HG03342 (cell line): ENCODE results near the gene C1QTNF1.

ENCODE experiments used
- ATAC-seq: cut with Tn5 transposase; IDR thresholded peaks from one replicate; pipeline ENCODE4 v1.9.1; 2021; ENCODE audit warnings: mild to moderate bottlenecking, moderate library complexity; ENCODE audit not compliant: unreplicated experiment

C1QTNF1 gene

GRCh38 chr17:79038545-79039135 is 14.7 kb downstream of the C1QTNF1 start:
- ATAC-seq, result no peak

- ATAC-seq, result no peak
Observed at GRCh38 chr17:79039171-79039570, 15.2 kb downstream of the C1QTNF1 start.

GRCh38 chr17:79039886-79040285 is 15.9 kb downstream of the C1QTNF1 start:
- ATAC-seq, result no peak

DNA sequence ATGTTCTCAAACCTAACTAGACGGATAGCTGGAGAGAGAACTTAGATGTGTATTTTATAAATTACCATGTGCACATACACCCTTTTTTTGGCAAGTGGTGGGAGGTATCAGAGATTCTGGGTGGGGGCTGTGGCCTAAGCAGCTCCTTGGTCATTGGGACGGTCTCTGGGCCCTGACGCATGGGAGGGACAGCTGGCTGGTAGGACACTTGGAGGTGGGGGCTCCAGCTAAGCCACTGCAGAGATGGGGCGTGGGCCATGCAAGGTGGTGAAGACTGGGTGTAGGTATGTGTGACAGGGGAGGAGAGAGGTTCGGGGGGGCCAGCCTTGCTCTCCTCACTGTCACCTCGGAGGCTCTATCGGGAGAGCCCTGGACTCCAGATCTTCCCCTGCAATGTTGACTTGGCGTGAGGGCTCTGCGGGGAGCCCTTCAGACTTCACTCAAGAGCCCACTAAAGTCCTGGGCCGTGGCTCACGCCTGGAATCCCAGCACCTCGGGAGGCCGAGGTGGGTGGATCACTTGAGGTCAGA is 17.1 kb downstream of the C1QTNF1 start:
- ATAC-seq, result no peak

DNA sequence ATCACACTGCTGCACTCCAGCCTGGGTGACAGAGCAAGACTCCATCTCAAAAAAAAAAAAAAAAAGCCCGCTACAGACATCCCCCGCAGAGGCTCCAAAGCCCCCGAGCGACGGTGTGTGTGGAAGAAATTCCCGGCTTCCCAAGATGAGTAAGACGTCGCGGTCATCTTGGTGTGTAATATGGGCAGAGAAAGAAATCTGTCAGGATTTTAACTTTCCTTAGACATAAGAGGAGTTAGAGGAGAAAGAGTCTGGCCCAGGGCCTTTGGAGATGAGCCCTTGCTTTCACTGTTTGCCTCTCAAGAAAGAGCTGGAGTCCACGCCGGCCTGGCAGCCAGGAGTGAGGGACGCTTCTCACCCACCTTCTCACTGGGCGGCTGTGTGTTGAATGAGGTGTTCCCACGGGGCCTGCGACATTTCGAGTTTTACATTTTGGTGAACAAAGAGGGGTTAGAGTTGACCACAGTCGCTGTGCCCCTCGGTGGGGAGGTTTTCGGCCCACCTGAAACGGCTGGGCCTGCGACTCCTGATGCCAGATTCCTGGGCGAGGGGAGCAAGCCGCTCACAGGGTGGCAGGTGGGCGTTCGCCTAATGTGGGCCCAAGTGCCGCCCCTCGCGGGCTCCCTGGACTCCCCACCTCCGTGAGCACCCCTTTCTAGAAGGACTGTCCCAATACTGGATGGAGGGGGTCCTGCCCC is 17.9 kb downstream of the C1QTNF1 start:
- ATAC-seq, result no peak

GRCh38 chr17:79042421-79043190 is 18.6 kb downstream of the C1QTNF1 start:
- ATAC-seq, result no peak

GRCh38 chr17:79043191-79043930 is 19.4 kb downstream of the C1QTNF1 start:
- no peak for ATAC-seq

DNA sequence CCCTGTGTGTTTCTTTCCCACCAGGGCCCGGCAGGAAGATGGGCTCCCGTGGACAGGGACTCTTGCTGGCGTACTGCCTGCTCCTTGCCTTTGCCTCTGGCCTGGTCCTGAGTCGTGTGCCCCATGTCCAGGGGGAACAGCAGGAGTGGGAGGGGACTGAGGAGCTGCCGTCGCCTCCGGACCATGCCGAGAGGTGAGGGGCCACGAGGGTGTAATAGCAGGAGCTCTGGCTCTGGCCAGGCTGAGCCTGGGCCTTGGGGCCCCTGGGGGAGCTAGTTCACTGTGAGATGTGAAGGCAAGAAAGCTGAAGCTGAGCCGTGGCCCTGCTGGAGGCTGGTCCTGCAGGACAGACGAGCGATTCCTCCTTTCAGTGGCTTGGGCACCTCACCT is 20.0 kb downstream of the C1QTNF1 start:
- no peak for ATAC-seq

GRCh38 chr17:79044462-79044861 is 20.5 kb downstream of the C1QTNF1 start:
- no peak for ATAC-seq

DNA sequence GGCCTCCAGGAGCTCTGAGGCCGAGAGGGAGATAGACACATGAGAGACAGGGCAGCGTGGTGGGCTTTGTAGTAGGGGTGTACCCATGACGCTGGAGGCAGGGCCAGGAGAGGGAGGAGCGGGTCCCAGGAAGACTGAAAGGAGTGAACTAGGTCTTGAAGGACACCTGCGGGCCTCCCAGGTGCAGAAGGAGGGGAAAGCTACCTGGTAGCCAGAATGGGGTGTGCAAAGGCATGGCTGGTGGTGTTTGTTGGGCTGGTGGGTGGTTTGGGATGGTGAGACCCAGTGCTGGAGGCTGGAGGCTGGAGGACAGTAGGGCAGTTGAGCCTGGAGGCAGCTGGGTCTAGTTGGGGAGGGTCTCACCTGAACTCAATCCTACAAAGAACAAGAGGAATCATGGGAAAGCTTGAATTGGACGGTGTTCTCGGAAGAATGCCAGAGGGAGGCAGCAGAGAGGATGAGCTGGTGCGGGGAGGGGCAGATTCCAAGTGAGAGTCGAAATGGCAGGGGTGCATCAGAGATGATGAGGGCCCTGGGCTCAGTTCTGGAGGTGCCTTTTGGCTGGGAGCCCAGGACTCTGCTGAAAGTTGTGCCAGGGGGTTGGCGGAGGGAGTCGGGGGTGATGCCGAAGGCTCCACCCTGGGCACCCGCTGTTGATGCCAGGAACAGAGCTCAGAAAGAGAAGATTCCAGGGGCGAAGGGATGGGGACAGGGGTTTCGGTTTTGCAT is 21.2 kb downstream of the C1QTNF1 start:
- ATAC-seq, result no peak

DNA sequence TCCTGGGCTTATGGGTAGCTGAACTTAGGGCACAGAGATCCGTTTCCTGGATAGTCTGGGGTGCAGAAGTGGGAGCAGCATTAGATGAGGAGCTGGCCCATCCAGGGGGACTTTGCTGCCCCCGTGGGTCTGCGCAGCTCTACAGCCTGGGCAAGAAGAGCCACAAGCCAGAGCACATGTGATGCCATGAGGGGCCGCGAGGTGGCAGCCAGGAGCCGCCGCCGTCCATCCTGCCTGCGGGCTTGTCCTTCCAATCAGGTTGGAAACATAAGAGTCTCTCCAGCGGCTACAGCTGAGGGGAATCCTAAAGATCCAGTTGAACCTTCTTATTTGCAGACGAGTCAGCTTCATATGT is 21.9 kb downstream of the C1QTNF1 start:
- no peak for ATAC-seq

- ATAC-seq, result no peak
Observed at GRCh38 chr17:79046197-79046915, 22.4 kb downstream of the C1QTNF1 start.

DNA sequence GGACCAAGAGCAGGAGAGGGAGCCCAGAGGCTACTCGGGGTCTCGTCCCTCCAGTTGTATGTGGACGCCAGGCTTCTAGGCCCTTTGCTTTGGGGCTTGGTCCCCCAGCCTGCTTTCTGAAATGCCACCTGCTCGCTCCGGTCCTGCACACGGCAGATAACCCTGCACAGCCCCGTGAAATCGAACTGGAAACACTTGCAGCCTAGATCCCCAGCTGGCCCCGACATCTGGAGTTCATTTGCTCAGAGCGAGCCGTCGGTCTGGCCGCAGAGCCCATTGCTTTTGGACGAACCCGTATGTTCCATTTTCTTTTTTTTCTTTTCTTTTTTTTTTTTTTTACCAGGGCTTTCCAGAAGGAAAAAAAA is 22.9 kb downstream of the C1QTNF1 start:
- no peak for ATAC-seq

GRCh38 chr17:79047291-79047920 is 23.4 kb downstream of the C1QTNF1 start:
- no peak for ATAC-seq

GRCh38 chr17:79047923-79048825 is 24.2 kb downstream of the C1QTNF1 start:
- no peak for ATAC-seq

GRCh38 chr17:79048826-79049755 is 25.1 kb downstream of the C1QTNF1 start:
- ATAC-seq, result no peak

GRCh38 chr17:79049821-79050220 is 25.9 kb downstream of the C1QTNF1 start:
- no peak for ATAC-seq
